GM12872 (cell line): ENCODE measurements around the gene AHSG.
A peak's percentile ranks its signal among the peaks of the same experiment; 100 is the strongest.

Experiments
- CTCF ChIP-seq: IDR thresholded peaks from 3 replicates; pipeline ENCODE4 v1.5.1; 2011; ENCODE audit warnings: low read depth, mild to moderate bottlenecking, low read length, moderate library complexity; ENCODE audit not compliant: insufficient read depth

Gene AHSG

GRCh38 chr3:186614597-186615483 lies 2.0 kb downstream of the AHSG start:
- peak; percentile 97 for TF ChIP-seq CTCF

GRCh38 chr3:186616299-186616617 lies 3.4 kb downstream of the AHSG start:
- no peak for TF ChIP-seq CTCF

- peak; percentile 94 for TF ChIP-seq CTCF
Observed at GRCh38 chr3:186617036-186617946, 4.4 kb downstream of the AHSG start.

- TF ChIP-seq CTCF: no peak
Observed at GRCh38 chr3:186618318-186618938, 5.6 kb downstream of the AHSG start.

GRCh38 chr3:186619787-186620212 lies 6.9 kb downstream of the AHSG start:
- TF ChIP-seq CTCF: no peak

- TF ChIP-seq CTCF: no peak
Observed at GRCh38 chr3:186620213-186621092, 7.6 kb downstream of the AHSG start.
